SK-N-SH treated with all-trans-retinoic acid at 6 μM for 48 hours (cell line): ENCODE results near the gene GPR55.

Source experiments
- ATAC-seq: fragments of 200-7000 bp; cut with Tn5 transposase; 3 replicates; pipeline ENCODE4 v1.9.1; 2020; ENCODE audit warnings: mild to moderate bottlenecking, moderate library complexity
- ARNTL ChIP-seq: fragments of 450-650 bp; formaldehyde crosslinking; IDR thresholded peaks from 2 replicates; pipeline ENCODE4 v1.5.0; 2020; ENCODE audit warnings: low read depth, mild to moderate bottlenecking, moderate library complexity, borderline replicate concordance
- BACH2 ChIP-seq: fragments of 250-450 bp; sonication (Bioruptor Pico); IDR thresholded peaks from 2 replicates; pipeline ENCODE4 v1.9.0; 2021; ENCODE audit warnings: mild to moderate bottlenecking, borderline replicate concordance
- CREB5 ChIP-seq: fragments of 250-450 bp; sonication (Bioruptor Pico); IDR thresholded peaks from 2 replicates; pipeline ENCODE4 v1.5.1; 2020; ENCODE audit warnings: low read depth, mild to moderate bottlenecking, moderate library complexity
- CSDC2 ChIP-seq: fragments of 250-450 bp; sonication (Bioruptor Pico); IDR thresholded peaks from 2 replicates; pipeline ENCODE4 v1.5.0; 2020; ENCODE audit warnings: mild to moderate bottlenecking, moderate library complexity
- ESRRG ChIP-seq: fragments of 250-450 bp; sonication (Bioruptor Pico); IDR thresholded peaks from 2 replicates; pipeline ENCODE4 v1.6.1; 2021; ENCODE audit warnings: mild to moderate bottlenecking
- GLIS3 ChIP-seq: fragments of 250-450 bp; sonication (Bioruptor Pico); IDR thresholded peaks from 2 replicates; pipeline ENCODE4 v1.5.0; 2020; ENCODE audit warnings: mild to moderate bottlenecking, moderate library complexity
- ISL1 ChIP-seq: fragments of 250-450 bp; sonication (Bioruptor Pico); IDR thresholded peaks from 2 replicates; pipeline ENCODE4 v2.1.2; 2022; ENCODE audit warnings: mild to moderate bottlenecking, moderate library complexity
- OSR1 ChIP-seq: fragments of 250-450 bp; sonication (Bioruptor Pico); IDR thresholded peaks from 2 replicates; pipeline ENCODE4 v1.8.0; 2022; ENCODE audit warnings: moderate library complexity, mild to moderate bottlenecking, inconsistent platforms
- POU6F1 ChIP-seq: fragments of 250-450 bp; sonication (Bioruptor Pico); IDR thresholded peaks from 2 replicates; pipeline ENCODE4 v1.8.0; 2021; ENCODE audit warnings: low read depth, mild to moderate bottlenecking, moderate library complexity, borderline replicate concordance
- PPARA ChIP-seq: fragments of 250-450 bp; sonication (Bioruptor Pico); IDR thresholded peaks from 2 replicates; pipeline ENCODE4 v1.5.0; 2020; ENCODE audit warnings: mild to moderate bottlenecking, borderline replicate concordance
- RARB ChIP-seq: fragments of 250-450 bp; sonication (Bioruptor Pico); IDR thresholded peaks from 2 replicates; pipeline ENCODE4 v1.8.0; 2021; ENCODE audit warnings: mild to moderate bottlenecking, moderate library complexity
- SNAI2 ChIP-seq: fragments of 250-450 bp; sonication (Bioruptor Pico); IDR thresholded peaks from 2 replicates; pipeline ENCODE4 v1.5.0; 2020; ENCODE audit warnings: mild to moderate bottlenecking, moderate library complexity
- TCF4 ChIP-seq: fragments of 250-450 bp; sonication (Bioruptor Pico); IDR thresholded peaks from 2 replicates; pipeline ENCODE4 v1.8.0; 2021; ENCODE audit warnings: mild to moderate bottlenecking, moderate library complexity, borderline replicate concordance
- TOX ChIP-seq: fragments of 250-450 bp; sonication (Bioruptor Pico); IDR thresholded peaks from 2 replicates; pipeline ENCODE4 v1.8.0; 2021; ENCODE audit warnings: mild to moderate bottlenecking, moderate library complexity, borderline replicate concordance
- ZFP3 ChIP-seq: fragments of 250-450 bp; sonication (Bioruptor Pico); IDR thresholded peaks from 2 replicates; pipeline ENCODE4 v1.5.0; 2020; ENCODE audit warnings: mild to moderate bottlenecking, moderate library complexity
- ZNF565 ChIP-seq: fragments of 450-650 bp; formaldehyde crosslinking; conservative IDR thresholded peaks from 2 replicates; pipeline ENCODE4 v1.5.0; 2020; ENCODE audit warnings: low read depth, mild to moderate bottlenecking, moderate library complexity
- ZNF8 ChIP-seq: fragments of 450-650 bp; formaldehyde crosslinking; IDR thresholded peaks from 2 replicates; pipeline ENCODE4 v1.5.0; 2020; ENCODE audit warnings: mild to moderate bottlenecking, moderate library complexity
- TF ChIP-seq, protein P1 (sequence below): fragments of 250-450 bp; sonication (Bioruptor Pico); IDR thresholded peaks from 2 replicates; pipeline ENCODE4 v1.8.0; 2020; ENCODE audit warnings: mild to moderate bottlenecking, moderate library complexity, borderline replicate concordance
- TF ChIP-seq, protein P2 (sequence below): fragments of 250-450 bp; sonication (Bioruptor Pico); IDR thresholded peaks from 2 replicates; pipeline ENCODE4 v1.5.0; 2020; ENCODE audit warnings: mild to moderate bottlenecking, moderate library complexity
- TF ChIP-seq, protein P3 (sequence below): fragments of 250-450 bp; sonication (Bioruptor Pico); IDR thresholded peaks from 2 replicates; pipeline ENCODE4 v1.5.1; 2021; ENCODE audit warnings: mild to moderate bottlenecking, moderate library complexity

The GPR55 gene

GRCh38 chr2:230898713-230899091 is 26.3 kb downstream of the GPR55 start:
- no peak for TF ChIP-seq CSDC2 (CRISPR knock-in tag)
- TF ChIP-seq ARNTL (CRISPR knock-in tag) = no peak
- no peak for TF ChIP-seq CREB5 (CRISPR knock-in tag)
- no peak for TF ChIP-seq ESRRG
- no peak for TF ChIP-seq RARB (CRISPR knock-in tag)
- TF ChIP-seq TOX (CRISPR knock-in tag) = no peak
- TF ChIP-seq ISL1 (CRISPR knock-in tag) = no peak
- TF ChIP-seq OSR1 (CRISPR knock-in tag) = no peak
- TF ChIP-seq SNAI2 = no peak
- no peak for TF ChIP-seq GLIS3
- TF ChIP-seq POU6F1 = no peak
- ATAC-seq = no peak; the same call in 2 of the 3 replicates

GRCh38 chr2:230898016-230898712 is 26.9 kb downstream of the GPR55 start:
- no peak for ATAC-seq
- no peak for TF ChIP-seq CREB5 (CRISPR knock-in tag)
- TF ChIP-seq POU6F1 = no peak
- no peak for TF ChIP-seq ZNF8
- TF ChIP-seq, protein P1, sequence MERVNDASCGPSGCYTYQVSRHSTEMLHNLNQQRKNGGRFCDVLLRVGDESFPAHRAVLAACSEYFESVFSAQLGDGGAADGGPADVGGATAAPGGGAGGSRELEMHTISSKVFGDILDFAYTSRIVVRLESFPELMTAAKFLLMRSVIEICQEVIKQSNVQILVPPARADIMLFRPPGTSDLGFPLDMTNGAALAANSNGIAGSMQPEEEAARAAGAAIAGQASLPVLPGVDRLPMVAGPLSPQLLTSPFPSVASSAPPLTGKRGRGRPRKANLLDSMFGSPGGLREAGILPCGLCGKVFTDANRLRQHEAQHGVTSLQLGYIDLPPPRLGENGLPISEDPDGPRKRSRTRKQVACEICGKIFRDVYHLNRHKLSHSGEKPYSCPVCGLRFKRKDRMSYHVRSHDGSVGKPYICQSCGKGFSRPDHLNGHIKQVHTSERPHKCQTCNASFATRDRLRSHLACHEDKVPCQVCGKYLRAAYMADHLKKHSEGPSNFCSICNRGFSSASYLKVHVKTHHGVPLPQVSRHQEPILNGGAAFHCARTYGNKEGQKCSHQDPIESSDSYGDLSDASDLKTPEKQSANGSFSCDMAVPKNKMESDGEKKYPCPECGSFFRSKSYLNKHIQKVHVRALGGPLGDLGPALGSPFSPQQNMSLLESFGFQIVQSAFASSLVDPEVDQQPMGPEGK (CRISPR knock-in tag) = no peak
- no peak for TF ChIP-seq ZFP3 (CRISPR knock-in tag)
- TF ChIP-seq TCF4 = no peak
- no peak for TF ChIP-seq ISL1 (CRISPR knock-in tag)
- TF ChIP-seq ZNF565 (CRISPR knock-in tag) = no peak
- no peak for TF ChIP-seq RARB (CRISPR knock-in tag)
- TF ChIP-seq, protein P2, sequence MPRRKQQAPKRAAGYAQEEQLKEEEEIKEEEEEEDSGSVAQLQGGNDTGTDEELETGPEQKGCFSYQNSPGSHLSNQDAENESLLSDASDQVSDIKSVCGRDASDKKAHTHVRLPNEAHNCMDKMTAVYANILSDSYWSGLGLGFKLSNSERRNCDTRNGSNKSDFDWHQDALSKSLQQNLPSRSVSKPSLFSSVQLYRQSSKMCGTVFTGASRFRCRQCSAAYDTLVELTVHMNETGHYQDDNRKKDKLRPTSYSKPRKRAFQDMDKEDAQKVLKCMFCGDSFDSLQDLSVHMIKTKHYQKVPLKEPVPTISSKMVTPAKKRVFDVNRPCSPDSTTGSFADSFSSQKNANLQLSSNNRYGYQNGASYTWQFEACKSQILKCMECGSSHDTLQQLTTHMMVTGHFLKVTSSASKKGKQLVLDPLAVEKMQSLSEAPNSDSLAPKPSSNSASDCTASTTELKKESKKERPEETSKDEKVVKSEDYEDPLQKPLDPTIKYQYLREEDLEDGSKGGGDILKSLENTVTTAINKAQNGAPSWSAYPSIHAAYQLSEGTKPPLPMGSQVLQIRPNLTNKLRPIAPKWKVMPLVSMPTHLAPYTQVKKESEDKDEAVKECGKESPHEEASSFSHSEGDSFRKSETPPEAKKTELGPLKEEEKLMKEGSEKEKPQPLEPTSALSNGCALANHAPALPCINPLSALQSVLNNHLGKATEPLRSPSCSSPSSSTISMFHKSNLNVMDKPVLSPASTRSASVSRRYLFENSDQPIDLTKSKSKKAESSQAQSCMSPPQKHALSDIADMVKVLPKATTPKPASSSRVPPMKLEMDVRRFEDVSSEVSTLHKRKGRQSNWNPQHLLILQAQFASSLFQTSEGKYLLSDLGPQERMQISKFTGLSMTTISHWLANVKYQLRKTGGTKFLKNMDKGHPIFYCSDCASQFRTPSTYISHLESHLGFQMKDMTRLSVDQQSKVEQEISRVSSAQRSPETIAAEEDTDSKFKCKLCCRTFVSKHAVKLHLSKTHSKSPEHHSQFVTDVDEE = no peak
- TF ChIP-seq, protein P3, sequence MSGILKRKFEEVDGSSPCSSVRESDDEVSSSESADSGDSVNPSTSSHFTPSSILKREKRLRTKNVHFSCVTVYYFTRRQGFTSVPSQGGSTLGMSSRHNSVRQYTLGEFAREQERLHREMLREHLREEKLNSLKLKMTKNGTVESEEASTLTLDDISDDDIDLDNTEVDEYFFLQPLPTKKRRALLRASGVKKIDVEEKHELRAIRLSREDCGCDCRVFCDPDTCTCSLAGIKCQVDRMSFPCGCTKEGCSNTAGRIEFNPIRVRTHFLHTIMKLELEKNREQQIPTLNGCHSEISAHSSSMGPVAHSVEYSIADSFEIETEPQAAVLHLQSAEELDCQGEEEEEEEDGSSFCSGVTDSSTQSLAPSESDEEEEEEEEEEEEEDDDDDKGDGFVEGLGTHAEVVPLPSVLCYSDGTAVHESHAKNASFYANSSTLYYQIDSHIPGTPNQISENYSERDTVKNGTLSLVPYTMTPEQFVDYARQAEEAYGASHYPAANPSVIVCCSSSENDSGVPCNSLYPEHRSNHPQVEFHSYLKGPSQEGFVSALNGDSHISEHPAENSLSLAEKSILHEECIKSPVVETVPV (CRISPR knock-in tag) = no peak
- TF ChIP-seq PPARA (CRISPR knock-in tag) = no peak
- no peak for TF ChIP-seq BACH2 (CRISPR knock-in tag)
